Stimulated activated CD8-positive, alpha-beta memory T cell treated with anti-CD3 and anti-CD28 coated beads, Interleukin-7, amount 100 ng/mL, for 1 hour (primary cell): ENCODE data around the gene MYO9A.
"Not testable (repeated sequence)": the region's sequence is repeated elsewhere in the genome, so short reads cannot be mapped to it uniquely, and the experiment has no call there.

Source experiments
- DNase-seq, 2 donors: peaks; one replicate each; pipeline ENCODE4 v3.0.0-alpha.2; 2020; ENCODE audit warnings: low read depth in 2 of 2

The MYO9A gene

GRCh38 chr15:72042865-72043264, 75.1 kb downstream of the MYO9A start:
- DNase-seq, result no peak

GRCh38 chr15:72042054-72042453, 75.9 kb downstream of the MYO9A start:
- DNase-seq, result no peak

GRCh38 chr15:72037321-72037720, 80.6 kb downstream of the MYO9A start:
- no peak for DNase-seq

- no peak for DNase-seq
Measured at GRCh38 chr15:72034859-72035650, 82.9 kb downstream of the MYO9A start.

GRCh38 chr15:72034351-72034750, 83.6 kb downstream of the MYO9A start:
- no peak for DNase-seq

GRCh38 chr15:72033711-72034110, 84.2 kb downstream of the MYO9A start:
- DNase-seq, result no peak

GRCh38 chr15:72033285-72033684, 84.7 kb downstream of the MYO9A start:
- DNase-seq, result no peak

- no peak for DNase-seq
Measured at GRCh38 chr15:72021604-72022003, 96.3 kb downstream of the MYO9A start.

- no peak for DNase-seq
Measured at GRCh38 chr15:72020799-72021198, 97.2 kb downstream of the MYO9A start.

- not testable (repeated sequence) for DNase-seq
Measured at GRCh38 chr15:72014555-72014954, 103.4 kb downstream of the MYO9A start.

- DNase-seq, result no peak
Measured at GRCh38 chr15:72013703-72014102, 104.2 kb downstream of the MYO9A start.

GRCh38 chr15:72011302-72011942, 106.5 kb downstream of the MYO9A start:
- DNase-seq, result no peak

GRCh38 chr15:72009222-72009621, 108.7 kb downstream of the MYO9A start:
- no peak for DNase-seq

- DNase-seq, result no peak
Measured at GRCh38 chr15:72006382-72006781, 111.6 kb downstream of the MYO9A start.

- no peak for DNase-seq
Measured at GRCh38 chr15:72005483-72005882, 112.5 kb downstream of the MYO9A start.

GRCh38 chr15:71999807-72000206, 118.1 kb downstream of the MYO9A start:
- no peak for DNase-seq

GRCh38 chr15:71998717-71999116, 119.2 kb downstream of the MYO9A start:
- DNase-seq, result not testable (repeated sequence)

- DNase-seq, result no peak
Measured at GRCh38 chr15:71997691-71998090, 120.3 kb downstream of the MYO9A start.

- no peak for DNase-seq
Measured at GRCh38 chr15:71975816-71976150, 142.2 kb downstream of the MYO9A start.

- no peak for DNase-seq
Measured at GRCh38 chr15:71974211-71974610, 143.7 kb downstream of the MYO9A start.

- DNase-seq, result no peak
Measured at GRCh38 chr15:71973366-71973765, 144.6 kb downstream of the MYO9A start.

GRCh38 chr15:71971905-71972304, 146.0 kb downstream of the MYO9A start:
- no peak for DNase-seq

- DNase-seq, result no peak
Measured at GRCh38 chr15:71970435-71970834, 147.5 kb downstream of the MYO9A start.

- DNase-seq, result no peak
Measured at GRCh38 chr15:71962537-71962936, 155.4 kb downstream of the MYO9A start.
